ENCODE results near the gene SNAP25.

The SNAP25 gene

GRCh38 chr20:10329387-10330005, 110.9 kb downstream of the SNAP25 start:
- Histone ChIP-seq H3K4me3 (ENCODE audit: insufficient read depth, low read length, poor library complexity, severe bottlenecking) (no peak overlapping the region), H2AFZ (ENCODE audit: low read depth, low read length, severe bottlenecking) (no peak overlapping the region), H4K20me1 (ENCODE audit: low read depth, low read length) (no peaks in the 10 kb centered on the region), H3K9me2 (replicated peaks; ENCODE audit: insufficient read depth, low read length) (no peaks in the 10 kb centered on the region; the same call in 1 of the 2 replicates), H3K9me3 (ENCODE audit: insufficient read depth, low read length) (no peaks in the 10 kb centered on the region), H3K36me3 (ENCODE audit: low read length) (no peaks in the 10 kb centered on the region), H3K27me3 (ENCODE audit: low read length) (no peaks in the 10 kb centered on the region), H3K9ac (ENCODE audit: low read length) (no peak overlapping the region), H3F3A (ENCODE audit: insufficient read depth) (no peaks in the 10 kb centered on the region), H3K4me2 (ENCODE audit: low read depth, low read length, poor library complexity, severe bottlenecking) (no peak overlapping the region), H3K79me2 (ENCODE audit: insufficient read depth, low read length) (no peaks in the 10 kb centered on the region), H3K27ac (ENCODE audit: low read depth, low read length) (no peak overlapping the region)
- TF ChIP-seq EZH2phosphoT487 (conservative IDR thresholded peaks at IDR 0.05; ENCODE audit: low read length) (no peak), CTCF (IDR thresholded peaks at IDR 0.05; ENCODE audit: insufficient read depth, low read length, poor library complexity, severe bottlenecking) (no peak)

- Histone ChIP-seq H3F3A (ENCODE audit: insufficient read depth) (no peaks in the 10 kb centered on the region), H3K9me3 (ENCODE audit: insufficient read depth, low read length) (no peaks in the 10 kb centered on the region), H3K9ac (ENCODE audit: low read length) (no peak overlapping the region), H3K4me3 (ENCODE audit: insufficient read depth, low read length, poor library complexity, severe bottlenecking) (no peak overlapping the region), H3K4me2 (ENCODE audit: low read depth, low read length, poor library complexity, severe bottlenecking) (no peak overlapping the region), H3K36me3 (ENCODE audit: low read length) (no peaks in the 10 kb centered on the region), H3K79me2 (ENCODE audit: insufficient read depth, low read length) (no peaks in the 10 kb centered on the region), H3K9me2 (replicated peaks; ENCODE audit: insufficient read depth, low read length) (no peaks in the 10 kb centered on the region; the same call in 1 of the 2 replicates), H3K27ac (ENCODE audit: low read depth, low read length) (no peak overlapping the region), H2AFZ (ENCODE audit: low read depth, low read length, severe bottlenecking) (no peak overlapping the region), H3K27me3 (ENCODE audit: low read length) (no peaks in the 10 kb centered on the region), H4K20me1 (ENCODE audit: low read depth, low read length) (no peaks in the 10 kb centered on the region)
- TF ChIP-seq EZH2phosphoT487 (conservative IDR thresholded peaks at IDR 0.05; ENCODE audit: low read length) = no peak
- TF ChIP-seq CTCF (IDR thresholded peaks at IDR 0.05; ENCODE audit: insufficient read depth, low read length, poor library complexity, severe bottlenecking) = no peak
Observed at GRCh38 chr20:10330071-10330470, 111.4 kb downstream of the SNAP25 start.

- H3K36me3 ChIP-seq (ENCODE audit: low read length) = no peaks in the 10 kb centered on the region
- no peak overlapping the region for H2AFZ ChIP-seq (ENCODE audit: low read depth, low read length, severe bottlenecking)
- H3K4me3 ChIP-seq (ENCODE audit: insufficient read depth, low read length, poor library complexity, severe bottlenecking) = no peak overlapping the region
- H3K9me3 ChIP-seq (ENCODE audit: insufficient read depth, low read length) = no peaks in the 10 kb centered on the region
- H3K27ac ChIP-seq (ENCODE audit: low read depth, low read length) = no peak overlapping the region
- no peak overlapping the region for H3K4me2 ChIP-seq (ENCODE audit: low read depth, low read length, poor library complexity, severe bottlenecking)
- no peaks in the 10 kb centered on the region; the same call in 1 of the 2 replicates for H3K9me2 ChIP-seq (replicated peaks; ENCODE audit: insufficient read depth, low read length)
- H3K79me2 ChIP-seq (ENCODE audit: insufficient read depth, low read length) = no peaks in the 10 kb centered on the region
- no peak overlapping the region for H3K9ac ChIP-seq (ENCODE audit: low read length)
- H3F3A ChIP-seq (ENCODE audit: insufficient read depth) = no peaks in the 10 kb centered on the region
- H3K27me3 ChIP-seq (ENCODE audit: low read length) = no peaks in the 10 kb centered on the region
- H4K20me1 ChIP-seq (ENCODE audit: low read depth, low read length) = no peaks in the 10 kb centered on the region
- TF ChIP-seq EZH2phosphoT487 (conservative IDR thresholded peaks at IDR 0.05; ENCODE audit: low read length) (no peak), CTCF (IDR thresholded peaks at IDR 0.05; ENCODE audit: insufficient read depth, low read length, poor library complexity, severe bottlenecking) (no peak)
Observed at GRCh38 chr20:10332656-10333415, 114.2 kb downstream of the SNAP25 start.
